G401.6 (cell line): ENCODE results near the gene ZNF428.
"Not testable (repeated sequence)": the region's sequence is repeated elsewhere in the genome, so short reads cannot be mapped to it uniquely, and the experiment has no call there.

Experiments used
- FAIRE-seq: peaks from 2 replicates; lab custom pipeline; 2012; peaks lifted over from hg19 to GRCh38; lab: Jason Lieb, UNC

ZNF428 gene

DNA sequence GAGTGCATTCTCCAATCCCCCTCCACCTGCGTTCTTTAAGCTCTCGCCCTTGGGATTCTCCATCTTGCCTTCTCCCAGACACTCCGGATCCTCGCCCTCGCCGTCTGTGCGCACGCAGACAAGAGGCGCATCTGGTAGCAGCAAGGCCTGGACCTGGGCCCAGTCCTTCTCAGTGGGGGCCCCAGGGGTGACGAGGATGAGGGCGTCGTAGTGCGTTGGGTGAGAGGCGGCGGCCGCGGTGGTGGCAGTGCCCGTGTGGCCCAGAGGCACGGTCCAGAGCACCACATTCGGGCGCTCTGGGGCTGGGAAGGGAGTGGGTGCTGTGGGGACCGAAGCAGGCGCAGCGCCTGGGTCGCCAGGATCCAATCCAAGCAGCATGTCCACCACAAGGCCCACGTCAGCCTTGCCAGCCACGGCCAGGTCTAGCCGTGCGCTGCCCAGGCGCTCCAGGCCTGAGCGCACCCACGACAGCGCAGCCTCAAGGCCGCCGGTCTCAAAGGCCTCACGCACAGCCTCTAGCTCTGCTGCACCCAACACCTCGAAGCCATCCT lies 26.6 kb downstream of the ZNF428 start:
- FAIRE-seq = no peak

DNA sequence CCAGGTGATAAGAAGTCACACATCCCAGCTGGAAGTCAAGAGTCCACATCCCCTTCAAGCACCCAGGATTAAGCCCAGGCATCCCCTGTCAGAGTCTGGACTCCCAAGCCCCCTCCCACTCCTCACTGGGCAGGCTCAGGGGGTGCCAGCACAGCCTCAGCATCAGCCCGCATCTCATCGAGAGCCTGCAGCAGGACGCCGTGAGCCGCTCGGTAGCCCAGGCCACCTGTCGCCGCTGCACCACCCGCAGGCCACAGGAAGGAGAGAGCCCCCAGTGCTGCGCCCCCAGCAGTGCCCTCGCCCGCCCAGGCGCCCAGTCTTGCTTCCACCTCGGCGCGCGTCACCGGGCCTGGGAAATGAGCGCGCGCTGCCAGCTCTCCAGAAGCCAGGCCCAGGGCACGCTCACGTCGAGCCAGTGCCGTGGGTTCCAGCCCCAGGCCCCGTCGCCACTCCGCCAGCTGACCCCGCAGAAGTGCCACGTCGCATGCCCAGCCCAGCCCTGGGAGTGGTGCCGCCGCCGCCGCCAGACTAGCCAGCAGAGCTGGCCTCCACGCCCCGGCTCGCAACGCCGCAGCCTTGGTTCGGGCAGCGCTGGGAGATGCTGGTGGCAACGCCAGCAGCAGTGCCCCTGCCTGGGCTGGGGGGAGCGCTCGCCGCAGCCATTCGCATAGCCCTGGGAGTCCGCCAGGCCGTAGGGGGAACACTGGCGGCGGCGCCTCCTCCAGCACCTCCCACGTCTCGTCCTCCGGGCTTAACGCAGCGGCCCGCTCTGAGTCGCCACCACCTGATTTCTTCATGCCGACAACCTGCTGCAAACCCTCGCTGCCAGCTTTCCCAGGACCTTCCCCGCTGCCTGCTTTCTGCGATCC lies 27.3 kb downstream of the ZNF428 start:
- no peak for FAIRE-seq

DNA sequence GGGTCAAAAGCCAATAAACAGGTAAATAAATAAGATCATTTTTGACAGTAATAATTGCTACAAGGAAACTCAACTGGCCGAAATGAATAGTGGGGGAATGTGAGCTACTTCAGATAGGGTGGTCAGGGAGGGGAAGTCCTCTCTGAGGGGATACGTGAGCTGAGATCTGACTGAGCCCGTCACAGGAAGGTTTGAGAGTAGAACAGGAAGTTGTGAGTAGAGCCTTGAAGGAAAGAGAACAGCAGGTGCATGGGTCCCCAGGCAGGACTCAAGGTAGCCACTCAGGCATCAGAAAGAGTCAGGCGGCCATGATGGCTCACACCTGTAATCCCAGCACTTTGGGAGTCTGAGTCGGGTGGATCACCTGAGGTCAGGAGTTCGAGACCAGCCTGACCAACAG lies 29.8 kb downstream of the ZNF428 start:
- FAIRE-seq = no peak

DNA sequence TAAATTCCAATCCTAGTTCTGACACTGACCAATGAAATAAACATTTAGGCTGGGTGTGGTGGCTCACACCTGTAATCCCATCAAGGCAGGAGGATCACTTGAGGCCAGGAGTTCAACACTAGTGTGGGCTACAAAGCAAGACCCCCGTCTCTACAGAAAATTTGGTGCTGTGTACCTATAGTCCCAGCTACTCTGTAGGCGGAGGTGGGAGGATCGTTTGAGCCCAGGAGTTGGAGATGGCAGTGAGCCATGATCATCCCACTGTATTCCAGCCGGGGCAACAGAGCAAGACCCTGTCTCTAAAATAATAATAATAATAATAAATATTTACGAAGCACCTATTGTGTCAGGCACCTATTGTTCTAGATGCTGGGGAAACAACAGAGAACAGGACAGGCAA lies 30.2 kb downstream of the ZNF428 start:
- FAIRE-seq = no peak

DNA sequence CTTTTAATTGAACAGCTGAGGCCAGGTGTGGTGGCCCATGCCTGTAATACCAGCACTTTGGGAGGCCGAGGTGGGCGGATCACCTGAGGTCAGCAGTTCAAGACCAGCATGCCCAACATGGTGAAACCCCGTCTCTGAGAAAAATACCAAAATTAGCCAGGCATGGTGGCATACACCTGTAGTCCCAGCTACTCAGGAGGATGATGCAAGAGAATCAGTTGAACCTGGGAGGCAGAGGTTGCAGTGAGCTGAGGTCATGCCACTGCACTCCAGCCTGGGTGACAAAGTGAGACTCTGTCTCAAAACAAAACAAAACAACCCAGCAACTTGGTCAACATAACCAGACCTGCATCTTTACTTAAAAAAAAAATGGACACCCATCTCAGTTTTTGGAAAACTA lies 32.4 kb downstream of the ZNF428 start:
- not testable (repeated sequence) for FAIRE-seq

DNA sequence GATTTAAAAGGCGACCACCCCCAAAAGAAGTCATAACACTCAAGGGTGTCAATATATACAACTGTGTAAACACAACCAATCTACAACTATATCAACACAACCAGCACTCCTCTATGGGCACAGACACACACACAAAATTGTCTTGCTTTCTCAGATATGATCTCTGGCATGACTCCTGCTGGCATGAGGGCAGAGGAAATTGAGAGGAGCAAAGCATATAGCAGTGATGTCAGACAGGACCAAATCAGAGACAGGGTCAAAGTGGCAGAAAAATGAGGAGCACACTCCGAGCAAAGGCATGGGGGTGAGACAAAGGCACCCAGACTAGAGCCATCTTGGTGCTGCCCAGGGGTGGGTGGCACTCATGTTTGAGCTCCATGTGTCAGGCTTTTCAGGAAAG lies 33.1 kb downstream of the ZNF428 start:
- FAIRE-seq = no peak

DNA sequence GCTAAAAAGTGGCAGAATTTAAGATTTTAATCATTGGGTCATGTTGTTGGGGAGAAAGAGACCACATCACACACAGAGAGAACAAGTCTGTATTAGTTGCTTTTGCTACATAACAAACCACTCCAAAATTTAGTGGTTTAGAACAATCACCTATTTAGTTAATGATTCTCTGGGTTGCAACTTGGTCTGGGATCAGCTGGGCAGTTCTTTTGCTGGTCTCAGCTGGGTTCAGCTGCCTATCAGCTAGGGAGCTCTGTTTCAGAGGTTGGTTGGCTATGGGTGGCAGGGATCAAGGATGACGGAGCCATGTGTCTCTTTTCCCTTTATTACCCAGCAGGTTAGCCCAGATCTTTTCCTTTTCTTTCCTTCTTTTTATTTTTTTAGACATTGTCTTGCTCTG lies 34.9 kb downstream of the ZNF428 start:
- no peak for FAIRE-seq

DNA sequence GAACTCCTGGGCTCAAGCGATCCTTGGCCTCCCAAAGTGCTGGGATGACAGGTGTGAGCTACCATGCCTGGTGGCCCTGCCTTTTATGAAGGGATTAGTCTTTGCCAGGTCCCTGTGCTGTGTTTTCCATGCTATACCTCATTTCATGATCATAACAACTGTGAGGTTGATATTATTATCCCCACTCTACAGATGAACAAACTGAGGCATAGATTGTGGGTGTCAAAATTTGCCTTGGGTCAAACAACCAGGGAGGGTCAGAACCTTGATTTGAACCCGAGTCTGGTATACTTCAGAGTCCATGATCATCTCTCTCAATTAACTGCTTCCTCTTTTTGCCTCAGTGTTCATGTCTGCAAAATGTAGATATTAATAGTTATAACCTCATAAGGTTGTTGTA lies 36.9 kb downstream of the ZNF428 start:
- no peak for FAIRE-seq

DNA sequence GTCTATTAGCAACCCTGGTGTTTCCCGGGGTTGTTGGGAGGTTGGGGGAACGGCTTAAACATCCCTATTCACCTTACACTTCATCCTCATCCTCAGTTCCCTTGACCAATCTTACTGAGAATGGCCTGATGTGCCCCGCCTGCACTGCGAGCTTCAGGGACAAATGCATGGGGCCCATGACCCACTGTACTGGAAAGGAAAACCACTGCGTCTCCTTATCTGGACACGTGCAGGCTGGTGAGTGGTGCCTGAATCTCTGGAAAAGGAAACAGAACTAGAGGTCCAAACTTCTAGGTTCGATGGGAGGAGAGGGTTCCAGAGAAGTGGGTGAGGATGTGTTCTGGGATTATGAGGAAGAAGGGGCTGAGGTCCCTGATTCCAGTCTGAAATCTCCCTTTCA lies 38.0 kb downstream of the ZNF428 start:
- FAIRE-seq = no peak

DNA sequence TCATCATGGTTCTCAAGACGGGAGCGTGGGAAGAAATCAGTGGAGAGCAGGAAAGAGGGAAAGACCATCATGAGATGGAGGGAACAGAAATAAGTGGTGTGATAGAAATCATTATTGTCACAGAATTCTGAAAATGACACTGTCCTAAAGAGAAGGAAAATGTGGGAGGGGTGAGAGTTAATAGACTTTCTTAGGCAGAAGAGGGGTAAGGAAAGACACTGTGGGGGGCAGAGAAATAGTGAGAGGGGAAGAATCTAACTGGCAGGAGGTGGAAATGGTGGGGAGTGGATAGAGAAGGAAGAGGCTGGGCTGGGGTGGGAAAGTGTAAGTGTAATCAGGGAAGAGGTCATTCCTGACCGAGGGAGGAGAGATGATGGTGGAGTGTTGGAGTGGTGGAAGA lies 40.6 kb downstream of the ZNF428 start:
- no peak for FAIRE-seq

DNA sequence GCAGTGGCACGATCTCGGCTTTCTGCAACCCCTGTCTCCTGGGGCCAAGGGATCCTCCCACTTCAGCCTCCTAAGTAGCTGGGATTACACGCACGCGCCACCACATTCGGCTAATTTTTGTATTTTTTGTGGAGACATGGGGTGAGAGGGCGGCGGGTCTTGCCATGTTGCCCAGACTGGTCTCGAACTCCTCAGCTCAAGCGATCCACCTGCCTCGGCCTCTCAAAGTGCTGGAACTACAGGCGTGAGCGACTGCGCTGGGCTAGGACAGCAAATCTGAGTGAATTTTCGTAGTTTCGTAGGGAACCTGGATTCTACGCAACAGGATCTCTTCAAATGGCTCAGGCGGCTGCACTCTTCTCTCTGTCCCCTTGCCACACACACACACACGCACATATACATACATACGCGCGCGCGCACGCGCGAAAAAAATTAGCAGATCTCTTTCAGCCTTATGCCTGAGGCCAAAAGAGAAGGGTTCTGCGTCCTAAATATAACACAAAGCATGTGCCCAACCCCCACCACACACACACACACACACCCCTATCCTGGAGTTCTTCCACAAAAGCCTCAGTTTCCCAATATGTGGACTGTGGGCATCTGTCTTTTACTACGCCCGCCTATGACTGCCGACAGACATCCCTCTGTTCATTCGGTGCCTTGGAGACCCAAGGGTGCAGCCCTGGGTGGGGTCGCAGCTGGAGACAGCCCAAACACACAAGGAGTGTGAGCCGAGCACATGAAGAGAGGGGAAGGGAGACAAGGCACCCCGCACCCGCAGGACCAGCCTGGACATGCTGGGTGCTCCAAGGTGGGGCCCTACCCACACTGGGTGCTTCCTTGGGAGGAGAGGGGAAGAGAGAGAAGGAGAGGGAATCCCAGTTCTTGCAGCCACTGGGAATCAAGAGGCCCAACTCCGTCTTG lies 43.2 kb downstream of the ZNF428 start:
- FAIRE-seq = no peak

DNA sequence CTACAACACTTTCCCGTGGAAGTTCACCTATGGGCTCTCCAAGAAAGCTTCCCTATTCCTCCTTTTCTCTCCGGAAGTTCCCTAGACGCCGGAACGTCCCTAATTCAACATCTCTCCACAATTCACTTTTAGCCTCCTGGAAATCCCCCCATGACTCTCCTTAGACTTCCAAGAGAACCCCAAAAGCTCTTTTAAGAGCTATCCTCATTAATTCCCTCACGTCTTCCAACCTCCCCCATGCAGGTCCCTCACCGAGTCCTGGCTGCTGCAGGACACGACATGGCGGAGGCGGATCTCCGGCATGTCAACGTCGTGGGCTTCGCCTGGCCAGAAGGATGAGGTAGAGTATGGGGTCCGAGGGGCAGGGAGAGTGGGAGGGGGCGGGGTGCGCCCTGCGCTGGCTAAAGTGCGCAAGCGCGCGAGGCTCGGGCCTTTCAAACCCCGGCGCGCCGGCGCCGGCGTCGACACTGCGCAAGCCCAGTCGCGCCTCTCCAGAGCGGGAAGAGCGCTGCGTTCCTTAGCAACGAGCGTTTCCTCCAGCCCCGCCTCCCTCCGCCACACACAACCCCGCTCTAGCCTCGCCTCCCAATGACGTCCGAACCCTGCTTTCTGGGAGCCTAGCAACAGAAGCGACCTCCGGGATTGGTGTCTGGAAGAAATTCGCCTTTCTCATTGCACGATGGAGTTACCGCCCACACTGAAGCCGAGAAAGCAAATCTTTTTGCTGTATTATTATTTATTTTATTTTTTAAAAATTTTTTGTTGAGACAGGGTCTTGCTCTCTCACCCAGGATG lies 44.1 kb downstream of the ZNF428 start, which contains the start of the genes PINLYP and XRCC1:
Gene PINLYP, plus strand, starts transcription at position 646 of the 795 bp plus-strand sequence. CDS start 1,391 bp downstream, outside the sequence.
Gene XRCC1, minus strand, starts transcription at position 372 of the 795 bp plus-strand sequence. Its CDS starts 69 bp downstream, at position 303.
- peak; percentile 99 for FAIRE-seq

DNA sequence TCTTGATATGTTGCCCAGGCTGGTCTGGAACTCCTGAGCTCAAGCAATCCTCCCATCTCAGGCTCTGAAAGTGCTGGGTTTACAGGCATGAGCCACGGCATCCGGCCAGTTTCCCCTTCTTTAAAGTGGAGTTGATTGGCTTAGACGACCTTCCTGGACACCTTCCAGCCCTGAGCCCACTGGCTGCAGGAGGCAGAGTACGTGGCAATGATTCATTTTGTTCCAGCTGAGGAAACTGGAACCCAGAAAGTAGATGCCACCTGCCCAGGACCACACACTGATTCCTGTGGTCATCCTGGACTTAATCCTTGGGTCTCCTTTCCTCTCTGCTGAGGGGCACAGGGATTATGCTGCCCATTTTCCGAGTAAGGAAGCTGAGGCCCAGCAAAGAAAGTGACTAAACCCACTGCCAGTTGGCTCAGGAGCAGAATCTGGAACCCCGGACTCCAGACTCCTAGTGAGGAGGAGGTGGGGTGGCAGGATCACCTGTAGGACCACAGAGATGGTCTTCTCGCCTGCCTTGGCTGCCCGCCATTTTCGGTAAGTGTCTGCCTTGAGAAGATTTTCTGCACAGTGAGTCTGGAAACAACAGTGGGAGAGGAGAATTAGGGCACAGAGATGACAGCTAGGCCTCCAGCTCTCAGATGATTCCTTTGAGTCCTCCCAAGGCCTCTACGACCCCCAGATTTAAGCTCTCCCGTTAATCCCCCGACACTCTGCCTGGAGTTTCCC lies 44.8 kb downstream of the ZNF428 start:
- no peak for FAIRE-seq

DNA sequence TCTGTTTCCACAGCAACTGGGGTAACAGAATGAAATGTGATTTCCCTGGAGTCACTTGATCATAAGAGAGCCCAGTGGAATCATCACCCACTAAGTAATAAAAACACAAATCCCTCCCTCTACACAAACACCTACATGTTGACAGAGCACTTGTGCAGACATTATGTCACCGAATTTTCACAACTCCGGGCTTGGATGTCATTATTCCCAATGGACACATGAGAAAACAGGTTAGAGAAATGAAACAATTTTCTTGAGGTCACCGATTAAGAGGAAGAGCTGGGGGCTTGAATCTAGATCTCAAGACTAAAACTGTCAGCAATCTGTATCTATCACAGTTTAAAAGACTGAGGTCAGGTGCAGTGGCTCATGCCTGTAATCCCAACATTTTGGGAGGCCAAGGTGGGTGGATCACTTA lies 47.2 kb downstream of the ZNF428 start:
- FAIRE-seq = no peak

DNA sequence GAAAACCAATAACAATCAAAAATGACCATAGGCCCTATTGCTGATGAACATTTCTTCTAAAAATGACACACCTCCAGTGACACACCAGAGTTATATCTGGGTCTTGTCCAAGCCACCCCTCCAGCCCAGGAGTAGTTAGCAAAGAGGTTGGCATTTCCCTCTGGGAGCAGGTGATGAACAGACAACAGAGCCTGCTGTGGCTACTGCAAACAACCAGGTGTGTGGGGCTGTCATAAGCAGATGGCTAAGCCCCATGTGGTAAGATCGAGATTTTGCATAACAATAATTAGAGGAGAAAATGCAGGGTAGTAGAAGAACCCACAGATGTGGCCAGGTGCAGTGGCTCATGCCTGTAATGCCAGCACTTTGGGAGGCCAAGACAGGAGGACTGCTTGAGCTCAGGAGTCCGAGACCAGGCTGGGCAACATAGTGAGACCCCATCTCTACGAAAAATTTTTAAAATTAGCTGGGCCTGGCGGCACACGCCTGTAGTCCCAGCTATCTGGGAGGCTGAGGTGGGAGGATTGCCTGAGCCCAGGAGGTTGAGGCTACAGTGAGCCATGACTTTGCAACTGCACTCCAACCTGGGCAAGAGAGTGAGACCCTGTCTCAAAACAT lies 49.1 kb downstream of the ZNF428 start:
- no peak for FAIRE-seq

DNA sequence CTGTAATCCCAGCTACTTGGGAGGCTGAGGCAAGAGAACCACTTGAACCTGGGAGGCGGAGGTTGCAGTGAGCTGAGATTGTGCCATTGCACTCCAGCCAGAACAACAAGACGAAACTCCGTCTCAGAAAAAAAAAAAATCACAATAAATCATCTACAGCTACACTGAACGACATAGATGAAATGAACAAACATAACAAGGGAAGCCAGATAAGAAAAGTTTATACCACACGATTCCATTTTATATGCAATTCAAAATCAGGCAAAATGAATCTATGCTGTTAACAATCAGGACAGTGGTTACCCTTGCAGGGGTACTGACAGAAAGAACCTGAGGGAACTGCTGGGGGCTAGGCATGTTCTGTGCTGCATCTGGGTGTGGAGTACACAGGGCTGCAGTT lies 49.8 kb downstream of the ZNF428 start:
- FAIRE-seq = no peak

DNA sequence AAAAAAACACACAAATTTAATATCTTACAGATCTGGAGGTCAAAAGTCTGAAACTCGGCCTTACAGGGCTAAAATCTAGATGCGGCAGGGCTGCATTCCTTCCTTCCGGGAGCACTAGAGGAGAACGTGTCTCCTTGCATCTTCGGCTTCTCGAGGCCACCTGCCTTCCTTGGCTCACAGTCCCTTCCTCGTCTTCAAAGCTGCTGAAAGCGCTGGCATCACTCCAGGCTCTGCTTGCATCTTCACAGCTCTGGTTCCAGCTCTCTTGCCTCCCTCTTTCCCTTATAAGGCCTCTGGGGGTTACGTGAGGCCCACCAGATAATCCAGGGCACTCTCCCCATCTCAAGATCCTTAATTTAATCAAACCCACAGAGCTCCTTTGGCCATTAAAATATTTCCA lies 54.6 kb downstream of the ZNF428 start:
- FAIRE-seq = no peak

DNA sequence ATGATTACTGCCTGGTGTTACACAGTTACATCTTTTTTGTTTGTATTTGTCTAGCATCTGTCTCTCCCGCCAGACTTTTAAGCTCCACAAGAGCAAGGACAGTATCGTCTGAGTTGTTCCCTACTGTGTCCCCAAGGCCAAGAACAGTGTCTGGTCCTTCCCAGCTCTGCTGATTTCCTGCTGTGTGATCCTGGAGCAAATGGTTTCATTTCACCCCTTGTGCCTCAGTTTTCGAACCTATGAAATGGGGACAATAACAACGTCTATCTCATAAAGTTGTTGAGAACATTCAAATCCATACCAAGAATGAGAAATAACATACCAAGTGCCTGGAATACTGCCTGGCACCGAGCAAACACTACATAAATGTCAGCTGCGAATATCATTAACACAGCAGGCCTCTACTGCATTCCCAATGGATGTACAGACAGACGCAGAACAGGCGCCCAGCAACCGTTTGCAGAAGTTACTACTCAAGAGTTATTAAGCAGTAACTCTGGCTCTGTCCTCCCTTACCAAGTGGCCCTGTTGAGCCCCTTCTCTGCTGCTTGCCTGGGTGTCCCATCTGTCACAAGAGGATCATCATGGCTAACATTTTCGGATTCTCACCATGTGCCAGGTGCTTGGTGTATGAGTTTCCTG lies 55.5 kb downstream of the ZNF428 start:
- no peak for FAIRE-seq

DNA sequence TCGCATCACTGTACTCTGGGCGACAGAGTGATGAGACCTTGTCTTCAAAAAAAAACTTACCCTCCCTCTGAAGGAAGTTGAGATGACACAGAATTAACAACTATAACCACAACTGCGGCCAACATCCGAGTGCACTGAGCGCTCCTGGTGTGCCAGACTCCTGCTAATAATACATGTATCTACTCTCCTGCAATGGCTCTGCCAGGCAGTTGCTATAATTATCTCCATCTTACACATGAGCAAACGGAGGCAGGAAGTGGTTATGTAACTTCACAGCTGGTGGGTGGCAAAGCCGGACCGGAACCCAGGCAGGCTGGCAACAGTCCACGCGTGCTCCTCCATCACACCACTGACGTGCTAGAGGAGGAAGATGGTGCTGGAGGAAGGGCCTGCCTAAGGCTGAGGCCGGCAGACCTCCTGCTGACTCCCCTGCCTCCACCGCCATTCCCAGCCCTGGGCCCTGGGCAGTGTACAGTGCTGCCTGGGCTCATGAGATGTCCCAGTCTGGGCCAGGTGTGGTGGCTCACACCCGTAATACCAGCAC lies 56.7 kb downstream of the ZNF428 start:
- no peak for FAIRE-seq

DNA sequence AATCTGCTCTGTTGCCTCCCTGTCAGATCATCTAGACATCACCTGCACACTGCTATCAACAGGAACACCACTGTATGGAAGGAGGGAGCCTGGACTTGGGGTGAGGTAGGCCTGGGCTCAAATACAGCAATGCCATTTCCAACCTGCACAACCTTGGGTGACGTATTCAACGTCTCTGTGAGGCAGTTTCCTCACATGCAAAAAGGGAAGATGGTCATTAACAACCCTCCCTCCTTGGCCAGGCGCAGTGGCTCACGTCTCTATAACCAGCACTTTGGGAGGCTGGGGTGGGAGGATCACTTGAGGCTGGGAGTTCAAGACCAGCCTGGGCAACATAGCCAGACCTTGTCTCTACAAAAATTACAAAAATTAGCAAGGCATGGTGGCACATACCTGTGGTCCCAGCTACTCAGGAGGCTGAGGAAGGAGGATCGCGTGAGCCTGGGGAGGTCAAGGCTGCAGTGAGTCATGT lies 57.2 kb downstream of the ZNF428 start:
- no peak for FAIRE-seq
